SK-N-SH (cell line): ENCODE measurements around the gene THSD7A. TPM values are rescaled to one million over a fixed set of nuclear protein-coding genes. Genes with fewer than 3 reads are reported as not detected.

Experiments
- CTCF ChIA-PET: fragments of 300-600, 350-600 bp; formaldehyde crosslinking; extraction: SDS; loops from one replicate; lab custom pipeline; 2021; lab: Yijun Ruan, JAX
- POLR2A ChIA-PET: fragments of 350-600 bp; sonication (Branson Sonifier 250); formaldehyde crosslinking; extraction: SDS; loops from one replicate; lab custom pipeline; 2020; ENCODE audit warnings: antibody characterized with exemption, inconsistent platforms; lab: Yijun Ruan, JAX
- DNase-seq: peaks from one replicate; pipeline ENCODE4 v3.0.0; 2012
- H2AFZ ChIP-seq: fragments of 200-600 bp; sonication (generic); 2 replicates; pipeline ENCODE4 v1.8.1; 2016; ENCODE audit warnings: antibody characterized with exemption, mild to moderate bottlenecking, low read depth
- H3F3A ChIP-seq: fragments of 200-600 bp; sonication (generic); replicated peaks from 2 replicates; pipeline ENCODE3; 2016; ENCODE audit warnings: antibody characterized with exemption, mild to moderate bottlenecking; ENCODE audit not compliant: insufficient read depth
- H3K27ac ChIP-seq, 2 experiments: fragments of 200-500 bp in 1 of 2; fragments of 200-600 bp in 1 of 2; sonication (Bioruptor generic) in 1 of 2; sonication (generic), shearing (Covaris generic) in 1 of 2; 2 replicates each; pipeline versions ENCODE4 v1.5.1 to v1.6.1; 2014 to 2016; ENCODE audit warnings: low read depth in 2 of 2, inconsistent platforms in 1 of 2, low read length in 1 of 2, mild to moderate bottlenecking in 1 of 2, mixed read lengths in 1 of 2
- H3K27me3 ChIP-seq: fragments of 200-600 bp; sonication (generic), shearing (Covaris generic); 2 replicates; pipeline ENCODE4 v1.6.1; 2016; ENCODE audit warnings: mixed run types; ENCODE audit not compliant: insufficient read depth
- H3K36me3 ChIP-seq, 2 experiments: fragments of 200-500 bp in 1 of 2; fragments of 200-600 bp in 1 of 2; sonication (Bioruptor generic) in 1 of 2; sonication (generic) in 1 of 2; replicated peaks in 1 of 2; 2 replicates each; pipeline versions ENCODE3 to v1.5.1; 2014 to 2016; ENCODE audit warnings: low read length in 1 of 2, mild to moderate bottlenecking in 1 of 2; ENCODE audit not compliant: insufficient read depth in 2 of 2, control insufficient read depth in 1 of 2
- H3K4me1 ChIP-seq, 2 experiments: fragments of 200-500 bp in 1 of 2; fragments of 200-600 bp in 1 of 2; sonication (Bioruptor generic) in 1 of 2; sonication (generic), shearing (Covaris generic) in 1 of 2; 2 replicates each; pipeline versions ENCODE4 v1.5.1 to v1.6.1; 2014 to 2016; ENCODE audit warnings: low read depth in 1 of 2, low read length in 1 of 2, mixed run types in 1 of 2; ENCODE audit not compliant: insufficient read depth in 2 of 2, control insufficient read depth in 1 of 2
- H3K4me2 ChIP-seq: fragments of 200-600 bp; sonication (generic), shearing (Covaris generic); 2 replicates; pipeline ENCODE4 v1.6.1; 2017; ENCODE audit warnings: mixed run types
- H3K4me3 ChIP-seq, 2 experiments: fragments of 200-500 bp in 1 of 2; fragments of 200-600 bp in 1 of 2; sonication (Bioruptor generic) in 1 of 2; sonication (generic), shearing (Covaris generic) in 1 of 2; 2 replicates each; pipeline versions ENCODE4 v1.5.1 to v1.8.1; 2014 to 2016; ENCODE audit warnings: low read depth in 2 of 2, inconsistent platforms in 1 of 2, low read length in 1 of 2, mild to moderate bottlenecking in 1 of 2, mixed read lengths in 1 of 2, moderate library complexity in 1 of 2
- H3K79me2 ChIP-seq: fragments of 200-600 bp; sonication (generic); 2 replicates; pipeline ENCODE4 v1.8.1; 2017; ENCODE audit warnings: mild to moderate bottlenecking; ENCODE audit not compliant: insufficient read depth
- H3K9ac ChIP-seq: fragments of 200-600 bp; sonication (generic); 2 replicates; pipeline ENCODE4 v1.6.1; 2017; ENCODE audit warnings: mixed run types
- H3K9me2 ChIP-seq: fragments of 200-600 bp; sonication (generic); 2 replicates; pipeline ENCODE4 v1.6.1; 2017; ENCODE audit warnings: mixed run types
- H3K9me3 ChIP-seq: fragments of 200-600 bp; sonication (generic); 2 replicates; pipeline ENCODE4 v1.6.1; 2017; ENCODE audit warnings: mixed run types, mild to moderate bottlenecking, moderate library complexity
- H4K20me1 ChIP-seq: fragments of 200-600 bp; sonication (generic); 2 replicates; pipeline ENCODE4 v1.6.1; 2017; ENCODE audit warnings: mild to moderate bottlenecking, mixed run types; ENCODE audit not compliant: insufficient read depth
- CHD2 ChIP-seq: fragments of 150-350 bp; IDR thresholded peaks from 2 replicates; pipeline ENCODE4 v1.6.1; 2018; ENCODE audit warnings: low read length; ENCODE audit not compliant: partially characterized antibody
- EP300 ChIP-seq, 2 experiments: IDR thresholded peaks; 2 replicates each; pipeline versions ENCODE4 v1.4.0 to v1.6.1; 2012; ENCODE audit warnings: borderline replicate concordance in 1 of 2, low read depth in 1 of 2, low read length in 1 of 2
- EZH2phosphoT487 ChIP-seq: fragments of 200-600 bp; sonication (generic); IDR thresholded peaks from 2 replicates; pipeline ENCODE4 v1.6.1; 2017; ENCODE audit warnings: low read depth, mixed run types, mild to moderate bottlenecking, antibody characterized with exemption, moderate library complexity, borderline replicate concordance
- FOSL2 ChIP-seq: IDR thresholded peaks from 2 replicates; pipeline ENCODE4 v1.4.0; 2012; ENCODE audit warnings: low read depth, mild to moderate bottlenecking, moderate library complexity, borderline replicate concordance
- GATA2 ChIP-seq: sonication (generic); formaldehyde crosslinking; IDR thresholded peaks from 2 replicates; pipeline ENCODE4 v1.5.0; 2020; ENCODE audit warnings: mild to moderate bottlenecking, missing genetic modification reagents
- MEF2A ChIP-seq: IDR thresholded peaks from 2 replicates; pipeline ENCODE4 v1.4.0; 2012; ENCODE audit warnings: low read depth, borderline replicate concordance
- MXI1 ChIP-seq: IDR thresholded peaks from 2 replicates; pipeline ENCODE4 v1.6.1; 2012; ENCODE audit warnings: mild to moderate bottlenecking, low read depth, low read length, improper control_type of control experiment
- NRF1 ChIP-seq: IDR thresholded peaks from 2 replicates; pipeline ENCODE4 v1.6.1; 2012; ENCODE audit warnings: low read depth, mild to moderate bottlenecking, low read length
- REST ChIP-seq: IDR thresholded peaks from 2 replicates; pipeline ENCODE4 v1.6.1; 2012; ENCODE audit warnings: mild to moderate bottlenecking, low read depth, low read length, moderate library complexity
- RXRA ChIP-seq: IDR thresholded peaks from 2 replicates; pipeline ENCODE4 v1.4.0; 2012; ENCODE audit warnings: low read depth, mild to moderate bottlenecking, borderline replicate concordance
- SMC3 ChIP-seq: IDR thresholded peaks from 2 replicates; pipeline ENCODE4 v1.6.1; 2012; ENCODE audit warnings: low read depth, low read length, improper control_type of control experiment
- TAF1 ChIP-seq: IDR thresholded peaks from 2 replicates; pipeline ENCODE4 v1.6.1; 2012; ENCODE audit warnings: low read depth, mild to moderate bottlenecking, low read length, moderate library complexity, borderline replicate concordance
- TCF12 ChIP-seq: IDR thresholded peaks from 2 replicates; pipeline ENCODE4 v1.4.0; 2012
- TEAD4 ChIP-seq: IDR thresholded peaks from 2 replicates; pipeline ENCODE4 v1.4.0; 2012; ENCODE audit warnings: mild to moderate bottlenecking, borderline replicate concordance; ENCODE audit not compliant: insufficient read depth
- USF1 ChIP-seq: IDR thresholded peaks from 2 replicates; pipeline ENCODE4 v1.4.0; 2012; ENCODE audit warnings: low read depth, borderline replicate concordance
- YY1 ChIP-seq: IDR thresholded peaks from 2 replicates; pipeline ENCODE4 v1.4.0; 2012; ENCODE audit warnings: low read depth, mild to moderate bottlenecking
- ZBTB33 ChIP-seq: IDR thresholded peaks from 2 replicates; pipeline ENCODE4 v1.4.0; 2012; ENCODE audit warnings: low read depth, borderline replicate concordance
- WGBS: methylation state at CpG from one replicate; pipeline ENCODE4 v1.1.6; 2017; ENCODE audit warnings: low lambda C conversion rate; 5-methylcytosine and 5-hydroxymethylcytosine counted together
- polyA plus RNA-seq, 3 experiments: library from polyadenylated mRNA; depleted of rRNA; stranded (reverse); fragments of >200 nt; gene quantifications; 2 replicates each; pipeline ENCODE4 v1.2.3, GENCODE V29; 2012

THSD7A gene
- polyA plus RNA-seq, 1 of the 3 experiments (the other 2 are of a cell fraction) = 0.16 TPM

GRCh38 chr7:11527707-11528106 lies 304.3 kb downstream of the THSD7A start:
- WGBS = 17% methylated on average over 2 of the region's 2 CpGs
- no peak overlapping the region for H3K27ac ChIP-seq
- no peaks in the 10 kb centered on the region for H3K79me2 ChIP-seq
- H3K36me3 ChIP-seq = peaks cover 0 to 7% of the 10 kb centered on the region in 2 experiments
- peaks cover 0 to 2% of the 10 kb centered on the region in 2 experiments; a peak in 2 of 4 replicates for H3K4me1 ChIP-seq
- H3K27me3 ChIP-seq = no peaks in the 10 kb centered on the region
- H3K9ac ChIP-seq = no peak overlapping the region
- H3K4me3 ChIP-seq = no peak overlapping the region
- no peaks in the 10 kb centered on the region for H3F3A ChIP-seq
- no peaks in the 10 kb centered on the region for H3K9me3 ChIP-seq
- H2AFZ ChIP-seq = no peak overlapping the region
- ChIA-PET POLR2A (no interaction called here), CTCF (interaction anchor here (1.1 kb wide), 1 partner anchor 49 kb away, joined by 3 read pairs; no protein-coding TSS in a partner anchor)
- no peaks in the 10 kb centered on the region for H3K9me2 ChIP-seq
- no peak for DNase-seq
- no peak for TF ChIP-seq FOSL2
- TF ChIP-seq TCF12 = no peak
- TF ChIP-seq TEAD4 = no peak
- no peak for TF ChIP-seq ZBTB33
- TF ChIP-seq RXRA = no peak
- no peak for TF ChIP-seq NRF1
- no peak for TF ChIP-seq YY1
- no peak for TF ChIP-seq CHD2
- no peak for TF ChIP-seq EP300 (IDR thresholded peaks at IDR 0.05; ENCODE audit: borderline replicate concordance in 1 of 2, low read depth in 1 of 2, low read length in 1 of 2)
- TF ChIP-seq EZH2phosphoT487 = no peak
- TF ChIP-seq MXI1 = no peak
- TF ChIP-seq, all 33 proteins: peak for 0
- Histone ChIP-seq H4K20me1 (no peaks in the 10 kb centered on the region), H3K4me2 (no peak overlapping the region)

- H3K9ac ChIP-seq = no peak overlapping the region
- no peaks in the 10 kb centered on the region for H4K20me1 ChIP-seq
- no peak overlapping the region for H3K4me2 ChIP-seq
- no peaks in the 10 kb centered on the region for H3K9me2 ChIP-seq
- CTCF ChIA-PET = interaction anchor here (0.6 to 1.9 kb wide), 2 partner anchors 14 to 32 kb away, joined by 4 to 5 read pairs; no protein-coding TSS in a partner anchor
- WGBS = 50% methylated on average over 5 of the region's 5 CpGs
- DNase-seq = no peak
- H3K36me3 ChIP-seq = peaks cover 0 to 7% of the 10 kb centered on the region in 2 experiments
- no peaks in the 10 kb centered on the region for H3K9me3 ChIP-seq
- peaks cover 0 to 2% of the 10 kb centered on the region in 2 experiments; a peak in 2 of 4 replicates for H3K4me1 ChIP-seq
- no peaks in the 10 kb centered on the region for H3K27me3 ChIP-seq
- no peaks in the 10 kb centered on the region for H3F3A ChIP-seq
- no peak overlapping the region for H3K4me3 ChIP-seq
- no peaks in the 10 kb centered on the region for H3K79me2 ChIP-seq
- no peak overlapping the region for H3K27ac ChIP-seq
- POLR2A ChIA-PET = no interaction called here
- no peak overlapping the region for H2AFZ ChIP-seq
- TF ChIP-seq USF1 (no peak), TAF1 (no peak), GATA2 (no peak), MEF2A (no peak), ZBTB33 (no peak), SMC3 (no peak), REST (no peak), TCF12 (no peak)
These were observed 307.3 kb downstream of the THSD7A start for GRCh38 chr7:11524476-11525397.
